Activated CD8-positive, alpha-beta T cell treated with anti-CD3 and anti-CD28 coated beads for 36 hours (primary cell): ENCODE results near the gene MEPCE. TPM values are rescaled to one million over a fixed set of nuclear protein-coding genes. Genes with fewer than 3 reads are reported as not detected.

Experiments used
- ATAC-seq: fragments of 200-7000 bp; cut with Tn5 transposase; one replicate; pipeline ENCODE4 v1.10.0; 2021; ENCODE audit warnings: mild to moderate bottlenecking, moderate library complexity
- CTCF ChIA-PET: fragments of 350-600 bp; sonication (Branson Sonifier 250); formaldehyde crosslinking; loops from one replicate; lab custom pipeline; 2021; ENCODE audit warnings: antibody characterized with exemption; lab: Charles Lee
- POLR2A ChIA-PET: fragments of 350-600 bp; sonication (Branson Sonifier 250); formaldehyde crosslinking; loops from one replicate; lab custom pipeline; 2021; ENCODE audit warnings: antibody characterized with exemption; lab: Charles Lee
- DNase-seq: peaks from one replicate; pipeline ENCODE4 v3.0.0-alpha.2; 2020
- H3K27ac Mint-ChIP-seq: one replicate; pipeline ENCODE4 v1.8.0; 2021; ENCODE audit warnings: mild to moderate bottlenecking, mixed read lengths
- H3K27me3 Mint-ChIP-seq: one replicate; pipeline ENCODE4 v1.8.0; 2021; ENCODE audit warnings: mixed read lengths
- H3K36me3 Mint-ChIP-seq: one replicate; pipeline ENCODE4 v1.8.0; 2021; ENCODE audit warnings: low read depth, mixed read lengths
- H3K4me1 Mint-ChIP-seq: one replicate; pipeline ENCODE4 v1.8.0; 2021; ENCODE audit warnings: low read depth, mixed read lengths
- H3K4me3 Mint-ChIP-seq: one replicate; pipeline ENCODE4 v1.8.0; 2021; ENCODE audit warnings: mild to moderate bottlenecking, moderate library complexity, mixed read lengths
- H3K9me3 Mint-ChIP-seq: one replicate; pipeline ENCODE4 v1.8.0; 2021; ENCODE audit warnings: mixed read lengths
- intact Hi-C: fragments of 100-400 bp; cut with micrococcal nuclease; formaldehyde crosslinking; loops from one replicate; pipeline ENCODE4 v1.10.0; 2022
- total RNA-seq, 2 experiments: library from RNA; stranded (reverse); gene quantifications; one replicate each; pipeline ENCODE4 v1.2.3, GENCODE V29; 2021
- TF ChIP-seq, protein P1 (sequence below): fragments of 200-600 bp; IDR thresholded peaks from one replicate; pipeline ENCODE4 v1.8.0; 2022; ENCODE audit warnings: antibody characterized with exemption, mild to moderate bottlenecking

The MEPCE gene
- total RNA-seq, 2 experiments from 2014 or later: 38.3 to 38.8 TPM

DNA sequence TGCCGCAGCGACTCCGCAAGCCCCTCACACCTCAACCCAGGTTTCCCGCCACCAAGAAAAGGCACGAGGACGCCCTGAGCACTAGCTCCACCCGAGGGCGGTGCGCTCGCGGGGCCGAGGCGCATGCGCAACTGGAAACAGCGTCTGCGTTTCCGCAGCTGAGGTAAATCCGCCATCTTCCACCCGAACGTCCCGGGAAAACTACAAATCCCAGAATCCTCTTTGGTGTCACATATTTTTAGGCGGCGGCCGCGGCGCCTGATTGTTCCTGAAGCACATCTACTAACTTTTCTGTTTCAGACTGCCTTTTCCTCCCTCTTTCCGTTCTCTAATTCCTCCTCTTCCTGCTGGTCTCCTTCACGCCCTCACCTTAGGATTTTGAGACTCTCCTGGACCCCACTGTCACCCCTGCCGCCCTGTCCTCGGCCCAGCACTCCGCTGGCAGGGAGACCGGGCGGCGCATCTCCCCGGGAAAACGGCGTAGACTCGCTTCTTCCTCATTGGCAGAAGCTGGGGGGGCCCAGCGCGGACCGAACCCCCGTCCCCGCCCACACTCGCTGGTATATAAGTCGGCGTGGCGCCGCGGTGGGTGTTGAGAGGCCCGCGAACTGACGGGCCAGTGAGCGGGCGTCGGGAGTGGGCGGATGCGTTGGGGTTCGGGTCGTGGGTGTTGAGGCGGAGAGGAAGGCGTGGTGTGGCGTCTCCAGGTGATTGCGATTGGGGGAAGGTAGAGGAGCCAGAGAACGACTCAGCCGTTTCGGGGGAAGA lies 1.2 kb upstream of the MEPCE start, which contains the start of gene ZCWPW1:
TSS of gene ZCWPW1 (minus strand) at position 505 of the 768 bp plus-strand sequence. CDS start 8,054 bp downstream, outside the sequence.
- DNase-seq: peak; percentile 97
- Mint-ChIP-seq H3K27ac (peak within 1 kb of the TSS; percentile 98), H3K9me3 (no peaks in the 10 kb centered on the region), H3K36me3 (peaks cover 29% of the 10 kb centered on the region), H3K27me3 (no peaks in the 10 kb centered on the region), H3K4me1 (peaks cover 24% of the 10 kb centered on the region), H3K4me3 (peak within 1 kb of the TSS; percentile 86)
- intact Hi-C loops: no loop called here
- TF ChIP-seq, protein P1, sequence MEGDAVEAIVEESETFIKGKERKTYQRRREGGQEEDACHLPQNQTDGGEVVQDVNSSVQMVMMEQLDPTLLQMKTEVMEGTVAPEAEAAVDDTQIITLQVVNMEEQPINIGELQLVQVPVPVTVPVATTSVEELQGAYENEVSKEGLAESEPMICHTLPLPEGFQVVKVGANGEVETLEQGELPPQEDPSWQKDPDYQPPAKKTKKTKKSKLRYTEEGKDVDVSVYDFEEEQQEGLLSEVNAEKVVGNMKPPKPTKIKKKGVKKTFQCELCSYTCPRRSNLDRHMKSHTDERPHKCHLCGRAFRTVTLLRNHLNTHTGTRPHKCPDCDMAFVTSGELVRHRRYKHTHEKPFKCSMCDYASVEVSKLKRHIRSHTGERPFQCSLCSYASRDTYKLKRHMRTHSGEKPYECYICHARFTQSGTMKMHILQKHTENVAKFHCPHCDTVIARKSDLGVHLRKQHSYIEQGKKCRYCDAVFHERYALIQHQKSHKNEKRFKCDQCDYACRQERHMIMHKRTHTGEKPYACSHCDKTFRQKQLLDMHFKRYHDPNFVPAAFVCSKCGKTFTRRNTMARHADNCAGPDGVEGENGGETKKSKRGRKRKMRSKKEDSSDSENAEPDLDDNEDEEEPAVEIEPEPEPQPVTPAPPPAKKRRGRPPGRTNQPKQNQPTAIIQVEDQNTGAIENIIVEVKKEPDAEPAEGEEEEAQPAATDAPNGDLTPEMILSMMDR: no peak
- ATAC-seq: peak; percentile 43
- ChIA-PET POLR2A (interaction anchor here (0.6 to 2.3 kb wide), 16 partner anchors 9 to 328 kb away, joined by 3 to 12 read pairs (median 3); partner anchors contain the start of genes AP4M1, FBXO24, LRCH4 and MCM7), CTCF (interaction anchor here (0.9 to 1.8 kb wide), 6 partner anchors 21 to 297 kb away, joined by 3 to 8 read pairs (median 4); partner anchors contain the start of gene POP7)

DNA sequence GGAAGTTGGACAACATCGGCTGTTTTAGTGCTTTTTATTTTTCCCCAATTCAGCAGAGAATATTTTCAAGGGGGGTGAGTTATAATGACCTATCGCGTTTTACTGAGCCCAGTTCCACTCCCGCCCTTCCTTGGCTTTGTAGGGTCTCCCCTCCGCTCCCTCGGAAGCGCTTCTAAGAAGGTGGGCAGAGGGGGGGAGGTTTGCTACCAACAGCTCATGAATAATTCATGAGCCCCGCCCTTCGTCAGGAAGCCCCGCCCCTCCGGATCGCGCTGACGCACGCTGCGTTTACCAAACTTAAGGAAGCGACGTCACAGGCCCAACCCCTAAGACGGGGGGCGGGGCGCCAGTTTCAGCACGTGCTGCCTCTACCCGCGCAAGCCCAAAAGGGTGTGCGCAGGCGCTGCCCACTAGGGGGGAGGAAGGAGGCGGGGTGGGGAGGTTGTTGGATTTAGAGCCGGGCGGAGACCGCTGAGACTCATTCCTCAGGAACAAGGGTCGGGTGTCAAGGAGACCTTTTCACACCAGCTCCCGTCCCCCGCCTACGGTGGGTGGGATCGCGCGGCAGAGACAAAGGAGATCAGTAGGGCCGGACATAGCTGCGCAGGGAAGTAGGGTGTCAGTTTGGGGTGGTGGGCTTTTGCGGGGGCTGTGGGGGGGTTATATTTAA lies 529 bp upstream of the MEPCE start:
- Mint-ChIP-seq H3K36me3 (peaks cover 36% of the 10 kb centered on the region), H3K4me3 (peak overlapping the region; percentile 86), H3K27me3 (no peaks in the 10 kb centered on the region), H3K9me3 (no peaks in the 10 kb centered on the region), H3K4me1 (peaks cover 31% of the 10 kb centered on the region), H3K27ac (peak overlapping the region; percentile 98)
- ChIA-PET POLR2A (interaction anchor here (0.6 to 2.3 kb wide), 23 partner anchors 8 to 871 kb away, joined by 3 to 12 read pairs (median 3); partner anchors contain the start of genes AP4M1, FBXO24, LRCH4 and MCM7), CTCF (interaction anchor here (1.0 to 1.8 kb wide), 5 partner anchors 22 to 298 kb away, joined by 3 to 8 read pairs (median 5); partner anchors contain the start of gene POP7)
- intact Hi-C loops: no loop called here
- peak; percentile 100 for DNase-seq
- ATAC-seq: peak; percentile 71
- TF ChIP-seq, protein P1: no peak

DNA sequence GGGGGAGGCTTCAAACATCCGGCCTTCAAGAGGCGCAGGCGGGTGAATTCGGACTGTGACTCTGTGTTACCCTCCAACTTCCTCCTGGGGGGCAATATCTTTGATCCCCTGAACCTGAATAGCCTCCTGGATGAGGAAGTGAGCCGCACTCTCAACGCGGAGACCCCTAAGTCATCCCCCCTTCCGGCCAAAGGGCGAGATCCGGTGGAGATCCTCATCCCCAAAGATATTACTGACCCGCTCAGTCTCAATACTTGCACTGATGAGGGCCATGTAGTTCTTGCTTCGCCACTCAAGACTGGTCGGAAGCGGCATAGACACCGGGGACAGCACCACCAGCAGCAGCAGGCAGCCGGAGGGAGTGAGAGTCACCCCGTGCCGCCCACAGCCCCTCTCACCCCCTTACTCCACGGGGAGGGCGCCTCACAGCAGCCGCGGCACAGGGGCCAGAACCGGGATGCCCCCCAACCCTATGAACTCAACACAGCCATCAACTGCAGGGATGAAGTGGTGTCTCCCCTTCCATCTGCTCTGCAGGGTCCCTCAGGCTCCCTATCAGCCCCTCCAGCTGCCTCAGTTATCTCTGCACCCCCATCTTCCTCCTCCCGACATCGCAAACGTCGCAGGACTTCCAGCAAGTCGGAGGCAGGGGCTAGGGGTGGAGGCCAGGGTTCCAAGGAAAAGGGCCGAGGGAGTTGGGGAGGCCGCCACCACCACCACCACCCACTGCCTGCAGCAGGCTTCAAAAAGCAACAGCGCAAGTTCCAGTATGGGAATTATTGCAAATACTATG lies 1.1 kb downstream of the MEPCE start:
- CTCF ChIA-PET: interaction anchor here (1.8 kb wide), 1 partner anchor 275 kb away, joined by 5 read pairs; the partner anchor contains the start of gene POP7

DNA sequence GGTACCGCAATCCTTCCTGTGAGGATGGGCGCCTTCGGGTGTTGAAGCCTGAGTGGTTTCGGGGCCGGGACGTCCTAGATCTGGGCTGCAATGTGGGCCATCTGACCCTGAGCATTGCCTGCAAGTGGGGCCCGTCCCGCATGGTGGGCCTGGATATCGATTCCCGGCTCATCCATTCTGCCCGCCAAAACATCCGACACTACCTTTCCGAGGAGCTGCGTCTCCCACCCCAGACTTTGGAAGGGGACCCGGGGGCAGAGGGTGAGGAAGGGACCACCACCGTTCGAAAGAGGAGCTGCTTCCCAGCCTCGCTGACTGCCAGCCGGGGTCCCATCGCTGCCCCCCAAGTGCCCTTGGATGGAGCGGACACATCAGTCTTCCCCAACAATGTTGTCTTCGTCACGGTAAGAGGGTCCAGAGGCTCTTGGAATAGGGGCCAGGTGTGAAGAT lies 1.7 kb downstream of the MEPCE start:
- TF ChIP-seq, protein P1: no peak
- H3K36me3 Mint-ChIP-seq: peaks cover 54% of the 10 kb centered on the region
- peaks cover 39% of the 10 kb centered on the region for H3K4me1 Mint-ChIP-seq
- DNase-seq (no peak), ATAC-seq (no peak)
- ChIA-PET CTCF (no interaction called here), POLR2A (interaction anchor here (1.1 to 1.3 kb wide), 2 partner anchors 13 to 330 kb away, joined by 3 to 4 read pairs; partner anchors contain the start of gene MCM7)
- intact Hi-C loops: no loop called here
- H3K4me3 Mint-ChIP-seq: peak overlapping the region; percentile 83
- peak overlapping the region; percentile 97 for H3K27ac Mint-ChIP-seq
- H3K9me3 Mint-ChIP-seq: no peaks in the 10 kb centered on the region
- no peaks in the 10 kb centered on the region for H3K27me3 Mint-ChIP-seq

More for the DNA sequence above, 1.1 kb downstream of the MEPCE start:
- ATAC-seq (peak; percentile 4), DNase-seq (peak; percentile 69)
- peak overlapping the region; percentile 83 for H3K4me3 Mint-ChIP-seq
- no peaks in the 10 kb centered on the region for H3K27me3 Mint-ChIP-seq
- POLR2A ChIA-PET: interaction anchor here (0.8 to 2.3 kb wide), 11 partner anchors 9 to 330 kb away, joined by 3 to 9 read pairs (median 4); partner anchors contain the start of genes AP4M1, FBXO24, LRCH4 and MCM7
- TF ChIP-seq, protein P1: no peak
- peak overlapping the region; percentile 97 for H3K27ac Mint-ChIP-seq
- H3K9me3 Mint-ChIP-seq: no peaks in the 10 kb centered on the region
- peaks cover 39% of the 10 kb centered on the region for H3K4me1 Mint-ChIP-seq
- H3K36me3 Mint-ChIP-seq: peaks cover 52% of the 10 kb centered on the region
- intact Hi-C loops: no loop called here
